HG02763 (cell line): ENCODE results near the gene ATP1B3.
"Not testable (repeated sequence)": the region's sequence is repeated elsewhere in the genome, so short reads cannot be mapped to it uniquely, and the experiment has no call there.

ENCODE experiments used
- ATAC-seq: cut with Tn5 transposase; IDR thresholded peaks from one replicate; pipeline ENCODE4 v1.9.1; 2021; ENCODE audit warnings: mild to moderate bottlenecking, moderate library complexity; ENCODE audit not compliant: unreplicated experiment

The ATP1B3 gene

GRCh38 chr3:141876381-141876890, at the start of gene ATP1B3:
TSS of gene ATP1B3 (plus strand) at chr3:141876643. CDS start at chr3:141876802, 159 bp downstream.
- peak; percentile 78 for ATAC-seq

DNA sequence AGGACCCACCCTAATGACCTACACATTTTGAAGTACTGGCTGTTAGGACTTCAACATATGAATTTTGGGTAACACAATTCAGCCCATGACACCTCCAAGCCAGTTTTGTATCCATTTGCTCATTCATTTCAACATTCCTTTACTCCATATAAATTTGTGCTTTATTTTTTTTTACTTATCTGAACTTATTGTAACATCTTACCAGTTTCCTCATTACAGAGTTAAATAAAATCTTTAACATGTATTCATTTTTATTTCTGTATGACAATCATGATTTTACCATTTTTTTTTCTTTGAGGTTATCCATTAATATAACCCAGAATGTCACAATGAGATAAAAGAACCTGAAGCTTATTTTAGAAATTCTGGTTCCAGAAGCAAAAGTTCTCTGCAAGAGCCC, 48.0 kb upstream of the ATP1B3 start:
- no peak for ATAC-seq

DNA sequence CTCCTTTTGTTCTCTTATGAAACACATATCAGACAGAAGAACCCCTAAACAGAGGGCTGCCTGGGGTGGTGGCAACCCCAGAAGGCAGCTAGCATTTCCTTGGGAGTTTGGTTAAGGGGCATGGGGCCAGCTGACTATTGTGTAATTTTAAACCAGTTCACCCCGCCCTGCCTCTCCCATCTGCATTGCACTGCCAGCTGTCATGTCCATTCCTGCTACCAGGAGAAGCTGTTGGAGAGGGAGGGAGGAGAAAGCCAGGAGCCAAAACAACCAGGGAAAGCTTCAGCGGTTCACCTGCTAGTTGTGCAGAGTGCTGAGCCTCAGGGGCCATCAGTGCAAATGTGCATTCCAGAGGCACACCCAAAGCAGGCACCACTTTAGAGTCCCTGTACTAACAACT, 47.6 kb upstream of the ATP1B3 start:
- no peak for ATAC-seq

DNA sequence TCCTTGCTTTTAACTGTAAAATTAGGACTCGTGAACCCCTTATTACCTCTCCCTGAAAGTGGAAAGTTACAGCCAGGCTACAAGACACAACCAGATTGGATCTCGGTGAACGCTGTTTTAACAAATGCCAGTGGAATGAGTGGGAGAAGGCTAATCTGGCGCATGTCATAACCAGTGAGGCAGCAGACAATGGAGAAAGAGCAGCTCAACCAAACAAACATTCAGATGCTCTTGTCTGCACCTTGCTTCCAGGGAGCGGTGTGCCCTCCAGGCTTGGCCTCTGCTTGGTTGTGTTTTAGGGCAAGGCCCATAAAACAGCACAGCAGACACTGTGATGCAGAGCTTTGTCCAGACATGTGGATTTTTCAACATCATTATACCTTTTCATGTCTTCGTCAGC, 45.9 kb upstream of the ATP1B3 start:
- ATAC-seq: no peak

GRCh38 chr3:141834292-141834691, 42.2 kb upstream of the ATP1B3 start:
- no peak for ATAC-seq

DNA sequence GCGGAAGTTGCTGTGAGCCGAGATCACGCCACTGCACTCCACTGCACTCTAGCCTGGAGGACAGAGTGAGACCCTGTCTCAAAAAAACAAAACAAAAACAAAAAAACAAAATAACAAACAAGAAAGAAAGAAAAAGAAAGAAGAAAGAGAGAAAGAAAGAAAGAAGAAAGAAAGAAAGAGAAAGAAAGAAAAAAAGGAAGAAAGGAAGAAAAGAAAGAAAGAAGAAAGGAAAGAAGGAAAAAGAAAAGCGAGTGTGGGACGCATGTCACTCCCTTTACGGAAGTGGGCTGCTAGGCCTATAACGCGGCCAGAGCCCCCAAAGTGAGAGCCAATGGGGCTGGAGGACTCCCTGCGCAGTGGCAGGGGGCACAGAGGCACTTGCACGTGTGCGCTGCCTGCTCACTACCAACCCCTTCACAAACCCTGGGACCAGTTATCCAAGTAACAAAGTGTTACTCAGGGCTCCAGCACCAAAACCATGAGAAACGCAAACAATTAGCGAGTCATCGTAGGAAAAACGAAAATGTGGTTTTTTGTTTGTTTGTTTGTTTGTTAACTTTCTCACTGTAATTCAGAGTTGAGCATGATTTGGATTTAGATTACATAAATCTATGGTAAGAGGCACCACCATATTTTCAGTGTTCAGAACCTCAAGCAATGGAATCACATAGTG, 40.8 kb upstream of the ATP1B3 start:
- no peak for ATAC-seq

DNA sequence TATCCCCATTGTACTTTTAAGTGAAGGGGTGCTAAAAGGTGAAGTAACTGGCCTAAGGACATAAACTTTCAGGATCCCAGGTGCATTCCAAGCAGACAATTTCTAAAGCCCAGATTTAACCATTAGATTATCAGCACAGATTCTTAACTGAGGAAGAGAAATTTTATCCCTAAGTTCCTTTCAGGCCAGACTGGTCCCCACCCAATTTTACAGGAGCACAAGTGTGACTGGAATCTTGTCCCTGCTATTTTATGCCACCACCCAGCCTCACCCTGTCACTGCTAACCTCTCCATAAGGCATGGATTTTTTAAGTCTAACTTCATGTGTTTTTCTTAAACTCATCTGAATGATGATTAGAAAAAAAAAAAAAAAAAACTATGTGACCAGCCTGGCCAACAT, 37.1 kb upstream of the ATP1B3 start:
- no peak for ATAC-seq

DNA sequence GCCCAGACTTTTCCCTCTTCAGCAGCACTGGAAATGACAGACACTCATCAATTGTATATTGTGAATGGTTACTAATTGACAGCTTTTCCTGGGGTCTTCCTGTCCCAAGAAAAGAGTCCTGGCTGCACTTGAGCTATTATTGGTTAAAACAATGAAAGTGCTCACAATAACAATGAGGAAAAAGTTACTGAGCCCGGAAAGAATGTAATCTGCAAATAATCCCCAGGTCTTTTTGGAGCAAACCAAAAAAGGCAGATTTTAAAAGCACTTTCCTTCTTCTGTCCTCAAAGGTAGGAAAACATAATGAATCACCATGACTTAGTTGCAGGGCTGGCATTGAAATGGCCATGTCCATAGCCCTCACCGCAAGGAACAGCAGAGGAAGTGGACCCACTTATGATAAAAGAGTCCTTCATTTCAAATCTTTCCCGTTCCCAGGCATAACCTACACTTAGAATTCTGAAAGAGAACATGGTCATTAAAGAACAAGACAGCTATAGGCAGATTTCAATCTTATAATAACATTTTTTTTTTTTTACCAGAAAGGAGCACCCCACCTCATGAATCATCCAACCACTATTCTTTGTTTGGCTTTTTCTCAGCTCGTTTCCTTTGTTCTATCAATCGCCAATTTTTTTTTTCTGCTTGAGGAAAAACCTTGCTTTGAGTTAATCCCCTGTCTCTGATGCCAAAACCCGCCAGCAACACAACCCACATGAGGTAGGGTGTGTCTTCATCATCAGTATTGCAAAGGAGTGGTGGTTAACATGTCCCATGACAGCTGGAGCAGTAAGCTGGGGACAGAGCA, 35.5 kb upstream of the ATP1B3 start:
- ATAC-seq: no peak

- no peak for ATAC-seq
Observed at GRCh38 chr3:141844108-141844507, 32.3 kb upstream of the ATP1B3 start.

- no peak for ATAC-seq
Observed at GRCh38 chr3:141844812-141845211, 31.6 kb upstream of the ATP1B3 start.

GRCh38 chr3:141845407-141846049, 30.9 kb upstream of the ATP1B3 start:
- no peak for ATAC-seq

DNA sequence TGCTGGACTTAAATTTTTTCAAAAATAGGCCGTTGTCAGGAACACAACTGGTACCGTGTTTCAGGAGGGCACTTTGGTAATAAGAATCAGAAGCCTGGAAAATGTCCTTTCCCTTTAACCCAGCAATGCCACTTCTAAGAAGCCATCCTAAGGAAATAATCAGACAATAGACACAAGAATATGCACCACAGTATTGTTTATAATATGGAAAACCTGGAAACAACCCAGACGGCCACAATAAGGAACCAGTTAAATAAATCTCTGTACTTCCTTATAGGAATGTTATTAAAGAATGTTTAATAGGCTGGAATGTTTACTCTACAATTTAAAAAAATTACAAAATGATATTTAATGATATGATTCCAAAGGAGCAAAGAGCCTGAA, 30.4 kb upstream of the ATP1B3 start:
- no peak for ATAC-seq

DNA sequence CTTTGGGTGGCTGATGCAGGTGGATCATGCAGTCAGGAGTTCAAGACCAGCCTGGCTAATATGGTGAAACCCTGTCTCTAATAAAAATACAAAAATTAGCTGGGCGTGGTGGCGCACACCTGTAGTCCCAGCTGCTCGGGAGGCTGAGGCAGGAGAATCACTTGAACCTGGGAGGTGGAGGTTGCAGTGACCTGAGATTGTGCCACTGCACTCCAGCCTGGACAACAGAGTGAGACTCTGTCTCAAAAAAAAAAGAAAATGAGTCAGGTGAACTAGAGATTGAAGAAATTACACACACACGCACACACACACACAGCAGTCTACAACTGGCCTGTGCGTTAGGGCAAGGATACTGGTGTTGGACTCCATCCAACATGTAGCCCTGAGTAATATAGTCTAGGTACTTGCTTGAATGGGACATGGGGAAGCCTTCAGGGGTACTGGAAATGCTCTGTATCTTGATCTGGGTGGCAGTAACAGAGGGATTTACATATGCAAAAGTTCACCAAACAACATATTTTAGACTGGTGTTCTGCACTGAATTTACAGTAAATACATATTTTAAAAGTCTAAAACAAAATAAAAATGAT, 28.2 kb upstream of the ATP1B3 start:
- not testable (repeated sequence) for ATAC-seq

- no peak for ATAC-seq
Observed at GRCh38 chr3:141849056-141849815, 27.2 kb upstream of the ATP1B3 start.

- ATAC-seq: no peak
Observed at GRCh38 chr3:141851411-141851810, 25.0 kb upstream of the ATP1B3 start.

GRCh38 chr3:141853081-141853601, 23.3 kb upstream of the ATP1B3 start:
- ATAC-seq: no peak

DNA sequence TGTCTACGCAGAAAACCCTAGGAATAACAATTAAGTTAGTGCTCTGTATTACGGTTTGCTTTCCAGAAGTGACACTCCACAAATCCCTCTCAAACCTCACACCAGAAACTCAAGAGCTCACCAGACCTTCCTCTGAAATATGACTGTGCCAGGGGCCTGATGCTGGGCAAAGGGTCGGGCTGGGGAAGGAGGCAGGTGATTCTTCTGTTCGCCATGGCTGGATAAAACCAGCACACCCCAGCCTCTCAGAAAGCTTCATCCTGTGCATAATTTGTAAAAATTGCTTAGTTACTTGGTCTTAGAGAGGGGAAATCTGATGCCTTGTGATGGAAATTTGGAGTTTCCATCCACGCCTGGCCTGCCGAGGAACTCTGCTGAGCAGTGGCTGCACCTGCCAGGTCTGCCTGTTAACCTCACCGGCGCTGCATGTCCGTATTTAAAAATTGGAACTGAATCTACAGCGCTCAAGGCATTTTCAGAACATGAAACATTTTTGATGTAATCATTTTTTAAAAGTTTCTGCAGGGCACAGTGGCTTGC, 22.7 kb upstream of the ATP1B3 start:
- no peak for ATAC-seq

GRCh38 chr3:141854599-141854998, 21.8 kb upstream of the ATP1B3 start:
- no peak for ATAC-seq

- no peak for ATAC-seq
Observed at GRCh38 chr3:141858312-141858711, 18.1 kb upstream of the ATP1B3 start.

GRCh38 chr3:141859651-141860050, 16.8 kb upstream of the ATP1B3 start:
- ATAC-seq: no peak
